Measurements from ENCODE around the gene TAF3.

Gene TAF3

DNA sequence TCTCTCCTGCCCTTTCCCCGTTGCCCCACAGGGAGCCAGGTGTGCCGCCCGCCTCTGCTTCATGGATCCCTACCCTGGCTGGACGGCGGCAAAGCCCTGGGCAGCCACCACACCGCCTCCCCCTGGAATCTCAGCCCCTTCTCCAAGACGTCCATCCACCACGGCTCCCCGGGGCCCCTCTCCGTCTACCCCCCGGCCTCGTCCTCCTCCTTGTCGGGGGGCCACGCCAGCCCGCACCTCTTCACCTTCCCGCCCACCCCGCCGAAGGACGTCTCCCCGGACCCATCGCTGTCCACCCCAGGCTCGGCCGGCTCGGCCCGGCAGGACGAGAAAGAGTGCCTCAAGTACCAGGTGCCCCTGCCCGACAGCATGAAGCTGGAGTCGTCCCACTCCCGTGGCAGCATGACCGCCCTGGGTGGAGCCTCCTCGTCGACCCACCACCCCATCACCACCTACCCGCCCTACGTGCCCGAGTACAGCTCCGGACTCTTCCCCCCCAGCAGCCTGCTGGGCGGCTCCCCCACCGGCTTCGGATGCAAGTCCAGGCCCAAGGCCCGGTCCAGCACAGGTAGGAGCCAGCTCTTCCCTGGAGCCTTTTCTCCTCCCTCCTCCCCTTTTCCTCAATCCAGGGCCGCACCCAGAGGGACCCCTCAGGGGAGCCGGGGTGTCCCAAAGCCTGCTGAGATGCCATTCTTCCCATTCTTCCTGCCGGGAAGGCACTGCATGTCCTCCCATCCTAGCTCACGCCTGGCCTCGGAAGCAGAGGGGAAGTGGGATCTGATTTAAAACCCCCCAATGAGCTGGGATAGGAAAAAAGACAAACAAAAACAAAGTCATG lies 240.2 kb downstream of the TAF3 start:
- DNase-seq (ENCODE audit: low read depth), result no peak

DNA sequence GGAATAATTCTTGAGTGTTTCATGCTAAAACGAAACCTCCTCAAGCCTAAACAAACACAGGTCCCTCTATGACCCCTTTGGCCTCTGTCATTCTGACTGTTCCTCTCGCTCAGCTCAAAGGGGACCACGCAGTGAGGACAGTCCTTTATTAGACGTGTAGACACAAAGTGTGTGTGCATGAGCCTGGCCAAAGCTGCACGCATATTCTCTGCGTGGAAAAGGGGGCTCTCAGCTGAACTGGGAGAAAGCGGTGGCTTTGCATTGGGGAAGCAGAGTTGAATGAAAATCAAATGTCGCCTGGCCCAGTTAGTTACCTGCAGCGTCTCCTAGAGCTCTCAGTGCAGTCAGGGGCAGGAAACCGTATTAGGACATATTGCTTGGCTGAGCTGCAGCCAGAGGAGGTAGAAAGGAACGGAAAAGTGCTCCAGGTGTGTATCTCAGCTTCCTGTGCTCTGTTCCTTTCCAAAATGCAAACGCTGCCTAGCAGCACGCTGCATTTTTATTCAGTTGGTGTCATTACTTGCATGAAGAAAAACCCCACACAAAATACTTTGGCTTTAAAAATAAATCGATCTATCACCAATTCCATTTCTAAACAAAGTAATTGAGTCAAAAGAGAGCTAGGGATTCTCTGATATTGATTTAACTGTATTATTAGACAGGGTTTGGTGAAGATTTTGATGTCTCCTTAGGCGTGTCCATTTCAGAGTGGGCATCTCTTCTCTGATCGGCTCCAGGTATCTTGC lies 241.1 kb downstream of the TAF3 start:
- DNase-seq (ENCODE audit: low read depth), result no peak

DNA sequence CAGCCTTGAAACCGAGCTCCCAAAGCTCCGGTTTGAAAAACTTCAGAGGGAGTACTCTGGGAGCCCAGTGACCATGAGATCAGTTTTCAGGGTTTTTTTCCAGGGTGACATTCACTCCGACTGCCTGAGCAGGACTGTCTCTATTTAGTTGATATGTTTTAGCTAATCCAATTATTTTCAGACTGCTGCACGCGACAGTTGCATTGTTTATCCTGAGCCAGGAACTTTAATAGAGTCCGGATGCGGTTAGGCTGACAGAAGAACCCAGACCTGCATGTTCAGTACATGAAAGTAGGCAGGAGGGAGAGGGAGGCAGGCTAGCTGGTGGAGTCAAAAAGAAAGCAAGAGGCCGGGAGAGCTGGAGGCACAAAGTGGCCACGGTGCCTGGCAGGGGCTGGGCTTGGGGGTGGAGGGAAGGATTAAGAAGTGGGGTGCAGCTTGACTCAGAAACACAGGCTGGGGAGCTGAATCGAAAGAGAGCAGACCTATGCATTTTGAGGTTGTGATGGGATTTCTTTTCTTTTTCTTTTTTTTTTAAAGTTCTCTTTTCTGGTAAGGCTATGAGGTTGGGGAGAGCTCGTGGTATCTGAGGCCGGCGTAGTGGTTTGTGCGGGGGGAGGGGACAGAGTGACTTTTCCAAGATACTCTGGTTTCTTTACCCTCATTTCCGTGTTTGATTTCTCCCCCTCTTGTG lies 241.9 kb downstream of the TAF3 start:
- DNase-seq (ENCODE audit: low read depth), result no peak

DNA sequence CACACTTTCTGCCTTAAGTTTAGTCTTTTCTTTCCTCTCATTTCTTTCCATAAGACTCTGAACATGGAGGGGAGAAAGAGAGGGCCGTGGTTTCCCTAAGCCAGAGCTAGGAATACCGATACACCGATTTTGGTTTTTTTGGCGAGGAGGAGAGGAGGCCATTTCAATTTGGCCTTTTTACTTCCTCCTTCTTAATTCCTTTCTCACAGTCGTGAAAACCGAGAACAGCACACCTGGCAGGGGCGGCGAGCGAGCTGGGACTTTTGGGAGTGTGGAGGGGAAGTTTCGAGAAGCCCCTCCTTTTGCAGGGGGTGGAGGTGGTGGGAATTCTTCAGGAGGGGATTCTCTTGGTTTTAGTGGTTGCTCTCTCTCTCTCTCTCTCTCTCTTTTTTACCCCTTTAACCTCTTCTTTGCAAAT lies 242.4 kb downstream of the TAF3 start:
- DNase-seq (ENCODE audit: low read depth), result no peak

DNA sequence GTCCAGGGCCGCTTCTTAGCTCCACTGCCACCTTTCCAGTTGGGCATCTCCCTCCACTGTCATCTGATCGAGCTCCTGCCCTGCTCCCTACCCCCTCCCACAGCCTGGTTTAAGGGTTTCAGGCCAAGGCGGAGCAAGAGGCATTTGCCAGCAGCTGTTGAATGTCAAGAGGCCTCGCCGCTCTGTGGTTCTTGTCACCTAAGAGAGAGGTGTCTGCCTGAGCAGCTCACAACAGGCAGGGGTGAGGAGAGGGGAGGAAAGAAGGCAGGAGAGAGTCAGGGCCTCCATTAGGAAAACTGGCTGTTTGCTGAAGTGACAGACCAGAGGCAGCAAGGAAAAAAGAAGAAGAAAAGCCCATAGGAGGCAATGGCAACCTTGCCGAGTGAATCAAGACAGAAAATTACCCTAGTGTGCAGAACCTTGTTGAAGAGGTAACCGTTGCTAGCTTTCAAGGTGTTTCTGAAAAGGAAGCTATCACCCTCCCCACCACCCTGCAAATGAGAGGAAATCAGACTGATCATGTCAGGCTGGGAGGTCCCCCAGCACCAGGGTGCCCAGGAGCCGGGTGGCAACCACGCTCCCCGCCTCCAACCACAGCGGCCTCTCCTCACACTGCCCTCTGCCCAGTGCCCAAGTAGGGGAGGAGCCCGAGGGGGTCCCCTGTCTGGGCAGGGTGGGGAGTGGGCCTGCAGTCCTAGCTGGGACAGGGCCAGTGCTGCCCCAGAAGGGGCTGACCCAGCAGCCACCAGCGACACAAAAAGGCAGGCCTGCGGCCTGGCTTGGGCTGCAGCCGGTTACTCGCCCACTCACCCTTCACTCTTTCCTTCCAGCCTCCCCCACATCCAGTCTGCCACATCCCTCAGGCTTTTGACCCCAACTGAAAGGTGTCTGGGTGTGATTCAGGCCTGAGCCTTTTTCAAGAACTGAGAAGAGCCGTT lies 243.2 kb downstream of the TAF3 start:
- no peak for DNase-seq (ENCODE audit: low read depth)

DNA sequence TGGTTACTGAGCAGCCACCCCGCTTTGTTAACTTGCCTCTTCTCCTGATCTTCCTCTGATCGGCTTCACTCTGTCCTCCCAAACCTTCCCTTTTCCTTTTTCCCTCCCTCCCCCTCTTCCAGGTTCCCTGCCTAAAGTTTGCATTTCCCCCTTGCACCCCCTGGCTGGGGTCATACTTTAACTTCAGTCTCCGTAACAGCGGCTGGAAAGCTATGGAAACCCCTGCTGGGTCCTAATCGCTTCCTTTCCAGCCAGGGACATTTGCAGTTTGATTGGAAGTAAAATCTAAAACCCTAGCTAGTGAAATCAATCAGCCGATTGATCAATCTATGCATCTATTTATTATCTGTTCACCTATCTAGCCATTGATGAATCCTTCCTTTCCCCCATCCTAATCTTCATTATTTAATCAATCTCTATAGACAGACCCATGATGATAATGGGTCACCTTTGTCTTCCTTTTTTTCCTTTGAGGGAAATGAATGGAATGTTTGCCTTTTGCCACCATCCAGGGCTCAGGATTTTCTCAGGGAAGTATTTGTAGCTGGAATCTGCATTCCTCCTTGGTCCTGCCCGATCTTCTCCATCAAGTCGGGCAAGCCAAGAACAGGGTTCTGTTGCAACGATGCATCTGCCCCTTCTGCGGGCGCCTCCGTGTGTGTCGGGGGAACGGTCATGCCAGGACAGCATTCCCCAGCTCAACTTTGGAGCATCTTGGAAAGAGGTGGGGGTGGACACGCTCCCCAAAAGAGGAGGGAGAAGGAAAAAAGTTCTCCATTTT lies 245.0 kb downstream of the TAF3 start:
- no peak for DNase-seq (ENCODE audit: low read depth)

DNA sequence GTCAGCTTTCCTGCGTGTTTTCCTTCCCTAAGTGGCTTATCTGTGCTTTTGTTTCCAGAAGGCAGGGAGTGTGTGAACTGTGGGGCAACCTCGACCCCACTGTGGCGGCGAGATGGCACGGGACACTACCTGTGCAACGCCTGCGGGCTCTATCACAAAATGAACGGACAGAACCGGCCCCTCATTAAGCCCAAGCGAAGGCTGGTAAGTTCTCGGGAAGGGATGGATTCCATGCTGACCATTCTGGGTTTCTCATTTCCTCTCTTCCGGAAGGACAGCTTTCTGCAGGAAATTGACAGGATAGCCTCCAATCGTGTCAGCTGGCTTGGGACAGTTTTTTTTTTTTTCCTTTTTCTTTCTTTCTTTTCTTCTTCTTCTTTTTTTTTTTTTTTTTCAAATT lies 245.6 kb downstream of the TAF3 start:
- DNase-seq (ENCODE audit: low read depth), result no peak

DNA sequence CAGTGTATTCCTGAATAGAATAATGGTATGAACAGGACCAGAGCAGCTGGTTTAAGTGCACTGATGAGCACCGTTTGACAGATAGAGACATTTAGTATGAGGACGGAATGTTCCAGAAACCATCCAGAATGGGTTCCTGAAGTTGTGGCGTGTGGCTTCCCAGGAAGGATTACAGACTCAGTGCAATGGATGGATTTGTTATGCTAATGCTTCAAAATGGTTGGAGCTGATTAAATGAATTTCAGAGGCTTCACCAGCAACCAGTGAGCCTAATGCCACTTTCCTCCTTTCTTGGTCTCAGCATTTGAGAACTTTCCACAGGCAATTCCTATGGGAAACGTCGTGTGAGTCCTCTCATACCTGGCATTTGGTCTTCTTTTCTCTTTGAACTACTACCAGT lies 246.1 kb downstream of the TAF3 start:
- no peak for DNase-seq (ENCODE audit: low read depth)

DNA sequence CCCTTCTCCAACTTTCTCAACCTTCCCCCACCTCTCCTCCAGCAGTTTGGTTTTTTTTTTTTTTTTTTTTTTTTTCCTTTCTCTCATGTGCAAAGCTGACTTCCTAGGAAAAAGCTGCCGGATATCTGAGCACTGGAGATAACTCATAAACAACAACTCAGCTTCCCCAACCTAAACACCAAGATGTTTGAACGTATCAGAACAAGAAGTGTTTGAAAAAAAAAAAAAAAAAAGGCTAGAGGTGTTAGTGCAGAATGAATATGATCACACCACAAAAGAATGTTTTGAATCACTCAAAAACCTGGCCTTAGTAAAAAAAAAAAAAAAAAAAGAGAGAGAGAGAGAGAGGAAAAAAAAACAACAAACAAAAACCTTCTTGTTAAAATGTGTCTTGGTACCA lies 247.3 kb downstream of the TAF3 start:
- no peak for DNase-seq (ENCODE audit: low read depth)

DNA sequence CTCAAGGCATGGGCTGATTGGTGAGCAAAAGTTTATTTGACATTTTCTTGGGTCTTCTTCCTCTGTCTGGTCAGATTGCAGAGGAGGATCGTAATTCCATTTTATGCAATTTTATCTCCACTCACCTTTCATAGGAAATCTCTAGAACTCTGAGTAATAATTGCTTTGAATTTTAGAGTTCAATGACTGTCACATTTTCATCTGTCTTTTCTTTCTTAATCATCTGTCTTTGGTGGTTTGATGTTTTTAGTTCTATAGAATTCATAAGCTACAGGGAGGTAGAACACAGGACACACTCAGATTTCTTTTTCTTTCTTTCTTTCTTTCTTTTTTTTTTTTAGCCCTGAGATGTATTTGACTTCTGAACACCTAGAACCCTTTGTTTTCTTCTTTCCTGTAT lies 247.8 kb downstream of the TAF3 start:
- no peak for DNase-seq (ENCODE audit: low read depth)
